Tibial artery (tissue), 4 donors: ENCODE results near the gene ITPR1.
A peak's percentile ranks its signal among the peaks of the same experiment; 100 is the strongest.

Experiments
- DNase-seq, 2 donors: peaks; one replicate each; pipeline ENCODE4 v3.0.0-alpha.2; 2019
- H3K27ac ChIP-seq, 2 donors: fragments of 200-600 bp; sonication (generic) in 1 of 2; 1 replicate in 1 of 2; 2 replicates in 1 of 2; pipeline ENCODE4 v1.5.1; 2018 to 2019; ENCODE audit warnings: mild to moderate bottlenecking in 1 of 2
- H3K27me3 ChIP-seq, 2 donors: fragments of 200-600 bp; sonication (generic) in 1 of 2; one replicate each; pipeline versions ENCODE4 v1.5.1 to v1.6.0; 2016 to 2019
- H3K36me3 ChIP-seq, 3 donors: fragments of 200-600 bp; sonication (generic) in 2 of 3; one replicate each; pipeline ENCODE4 v1.5.1; 2016 to 2019; ENCODE audit warnings: mild to moderate bottlenecking in 2 of 3
- H3K4me1 ChIP-seq, 4 donors: fragments of 200-600 bp; sonication (generic) in 2 of 4; 1 replicate in 3 of 4; 2 replicates in 1 of 4; pipeline ENCODE4 v1.5.1; 2016 to 2019
- H3K4me3 ChIP-seq, 2 donors: fragments of 200-600 bp; sonication (generic) in 1 of 2; 1 replicate in 1 of 2; 2 replicates in 1 of 2; pipeline ENCODE4 v1.5.1; 2018 to 2019; ENCODE audit warnings: mild to moderate bottlenecking in 2 of 2
- H3K9me3 ChIP-seq, 3 donors: fragments of 200-600 bp; sonication (generic) in 1 of 3; one replicate each; pipeline ENCODE4 v1.5.1; 2016 to 2019
- CTCF ChIP-seq, 2 experiments: fragments of 200-600 bp in 1 of 2; fragments of 450-650 bp in 1 of 2; IDR thresholded peaks; one replicate each; pipeline ENCODE4 v1.5.1; 2017 to 2019; ENCODE audit warnings: antibody characterized with exemption in 2 of 2, mild to moderate bottlenecking in 1 of 2, moderate library complexity in 1 of 2
- intact Hi-C: fragments of 100-400 bp; cut with DNase I; formaldehyde crosslinking; loops from one replicate; pipeline ENCODE4 v1.15.0; 2023; ENCODE audit warnings: low total_unique reads

The ITPR1 gene

DNA sequence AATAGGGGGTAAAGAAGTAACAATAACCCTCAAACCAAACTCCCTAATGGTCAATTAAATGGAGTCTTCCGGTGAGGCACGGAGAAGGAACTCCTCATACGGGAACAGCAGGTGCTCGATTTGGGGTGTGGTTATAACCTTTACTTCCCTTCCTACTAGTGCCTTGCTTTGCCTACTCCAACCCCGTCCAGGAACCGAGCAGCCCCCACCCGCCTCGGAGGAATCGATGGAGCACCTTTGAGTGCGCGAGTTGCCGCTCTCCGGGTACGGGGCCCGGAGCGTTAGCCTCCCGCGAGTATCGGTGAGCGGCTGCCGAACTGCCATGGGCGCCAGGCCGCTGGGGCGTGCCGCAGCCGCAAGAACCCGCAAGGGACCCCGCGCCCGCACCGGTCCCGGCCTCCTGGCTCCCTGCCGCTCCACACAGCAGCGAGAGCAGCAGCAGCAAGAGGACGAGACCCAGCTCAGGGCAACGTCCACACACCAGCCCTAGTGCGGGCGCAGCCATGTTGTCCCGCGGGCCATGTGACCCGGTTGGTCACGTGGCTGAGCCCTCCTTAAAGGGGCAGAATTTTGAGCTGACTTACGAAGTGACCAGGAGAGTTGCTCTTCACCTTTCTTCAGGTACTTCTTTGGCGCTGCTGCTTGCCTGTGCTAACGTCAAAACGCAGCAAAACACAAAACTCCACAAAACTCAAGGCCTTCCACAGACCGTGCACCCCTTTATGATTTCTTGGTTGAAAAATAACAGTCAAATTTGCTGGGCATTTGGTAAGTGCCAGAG lies 26.2 kb upstream of the ITPR1 start, which contains the start of gene SUMF1:
SUMF1 (minus strand) TSS at position 529 of the 781 bp plus-strand sequence; CDS start at position 505, 24 bp downstream.
- intact Hi-C loops = no loop called here
- H3K27me3 ChIP-seq = no peaks in the 10 kb centered on the region
- peak within 1 kb of the TSS; percentile 83 to 96 for H3K4me3 ChIP-seq
- peak; percentile 79 to 85 for DNase-seq
- H3K36me3 ChIP-seq = no peaks in the 10 kb centered on the region
- no peak for TF ChIP-seq CTCF (IDR thresholded peaks at IDR 0.05)
- H3K9me3 ChIP-seq = no peaks in the 10 kb centered on the region
- peak within 1 kb of the TSS; percentile 83 to 88 for H3K27ac ChIP-seq
- H3K4me1 ChIP-seq = peaks cover 0 to 14% (median 9%) of the 10 kb centered on the region in 4 donors

- intact Hi-C loops = no loop called here
- no peak for DNase-seq
- peaks cover 0 to 14% (median 9%) of the 10 kb centered on the region in 4 donors for H3K4me1 ChIP-seq
- peak overlapping the region; percentile 83 to 88 for H3K27ac ChIP-seq
- TF ChIP-seq CTCF (IDR thresholded peaks at IDR 0.05) = no peak
- no peaks in the 10 kb centered on the region for H3K9me3 ChIP-seq
- H3K27me3 ChIP-seq = no peaks in the 10 kb centered on the region
- no peaks in the 10 kb centered on the region for H3K36me3 ChIP-seq
- peak overlapping the region; percentile 83 to 96 for H3K4me3 ChIP-seq
These were observed 25.7 kb upstream of the ITPR1 start for GRCh38 chr3:4467522-4467867.

- DNase-seq = no peak
- peaks cover 0 to 21% (median 12%) of the 10 kb centered on the region in 4 donors for H3K4me1 ChIP-seq
- no peaks in the 10 kb centered on the region for H3K27me3 ChIP-seq
- no peak overlapping the region for H3K27ac ChIP-seq
- H3K9me3 ChIP-seq = no peaks in the 10 kb centered on the region
- H3K4me3 ChIP-seq = no peak overlapping the region
- TF ChIP-seq CTCF (IDR thresholded peaks at IDR 0.05) = no peak
- H3K36me3 ChIP-seq = no peaks in the 10 kb centered on the region
- intact Hi-C loops = loop anchor here (5.0 to 10.0 kb wide), 2 partner anchors 45 to 117 kb away; no protein-coding TSS in a partner anchor
These were observed 21.2 kb upstream of the ITPR1 start for GRCh38 chr3:4471907-4472306.

DNA sequence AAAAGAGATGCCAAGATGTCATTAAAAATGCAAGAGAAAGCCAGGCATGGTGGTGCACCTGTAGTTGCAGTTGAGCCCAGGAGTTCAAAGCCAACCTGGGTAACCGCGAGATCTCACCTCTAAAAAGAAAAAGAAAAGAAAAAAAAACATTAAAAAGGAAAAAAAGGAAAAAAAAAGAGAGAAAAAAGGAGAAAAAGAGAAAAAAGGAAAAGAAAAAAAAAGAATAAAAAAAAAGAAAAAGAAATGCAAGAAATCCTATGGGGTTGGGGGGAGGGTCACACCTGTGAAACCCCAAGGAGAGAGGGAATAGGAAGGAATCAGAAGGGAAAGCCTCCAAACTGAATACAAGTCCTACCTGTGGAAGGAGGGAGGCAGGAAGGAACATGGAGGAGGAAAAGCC lies 20.8 kb upstream of the ITPR1 start:
- peaks cover 0 to 20% (median 12%) of the 10 kb centered on the region in 4 donors for H3K4me1 ChIP-seq
- no peaks in the 10 kb centered on the region for H3K27me3 ChIP-seq
- H3K27ac ChIP-seq = no peak overlapping the region
- no peak overlapping the region for H3K4me3 ChIP-seq
- no peaks in the 10 kb centered on the region for H3K9me3 ChIP-seq
- DNase-seq = no peak
- no peaks in the 10 kb centered on the region for H3K36me3 ChIP-seq
- TF ChIP-seq CTCF (IDR thresholded peaks at IDR 0.05) = no peak
- intact Hi-C loops = loop anchor here (5.0 to 10.0 kb wide), 2 partner anchors 45 to 118 kb away; no protein-coding TSS in a partner anchor

DNA sequence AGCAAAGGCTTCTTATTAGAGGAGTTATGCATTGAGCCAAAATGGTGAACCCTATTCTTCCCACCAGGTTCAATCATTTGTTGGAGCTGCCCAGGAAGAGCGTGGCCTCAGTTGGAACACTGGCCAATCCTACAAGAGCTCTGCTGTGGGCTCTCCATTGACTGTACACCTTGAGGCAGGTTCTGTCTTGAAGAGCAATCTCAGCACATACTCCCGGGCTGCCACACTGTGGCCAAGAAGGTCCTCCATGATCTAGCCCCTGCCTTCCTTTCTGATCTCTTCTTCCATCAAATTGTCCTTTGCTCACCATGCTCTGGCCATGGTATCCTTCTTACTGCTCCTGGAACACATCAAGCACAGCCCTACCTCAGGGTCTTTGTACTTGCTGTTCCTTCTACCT lies 20.4 kb upstream of the ITPR1 start:
- no peak for TF ChIP-seq CTCF (IDR thresholded peaks at IDR 0.05)
- no peak for DNase-seq
- H3K27ac ChIP-seq = no peak overlapping the region
- H3K27me3 ChIP-seq = no peaks in the 10 kb centered on the region
- H3K4me3 ChIP-seq = no peak overlapping the region
- intact Hi-C loops = loop anchor here (5.0 to 10.0 kb wide), 2 partner anchors 45 to 118 kb away; no protein-coding TSS in a partner anchor
- H3K9me3 ChIP-seq = no peaks in the 10 kb centered on the region
- H3K4me1 ChIP-seq = peaks cover 0 to 15% (median 10%) of the 10 kb centered on the region in 4 donors
- H3K36me3 ChIP-seq = no peaks in the 10 kb centered on the region
